Measurements from ENCODE around the gene DEGS1. TPM values are rescaled to one million over a fixed set of nuclear protein-coding genes. Genes with fewer than 3 reads are reported as not detected.

The DEGS1 gene
- total and polyA plus RNA-seq, 10 of the 15 experiments (the other 5 are each of a cell fraction or from before 2014, with no cell fraction given) = 16.5 to 133 (median 46.0) TPM

- SMC1A ChIA-PET (ENCODE audit: uncharacterized antibody, unreplicated experiment) = no interaction called here
- TF ChIP-seq SMC3 (IDR thresholded peaks at IDR 0.05; ENCODE audit: borderline replicate concordance, low read length) (no peak), JUNB (IDR thresholded peaks at IDR 0.05) (no peak), FOXK2 (IDR thresholded peaks at IDR 0.05) (no peak), PAX8 (IDR thresholded peaks at IDR 0.05) (no peak)
- no peaks in the 10 kb centered on the region for H3K9me3 ChIP-seq (replicated peaks; ENCODE audit: control insufficient read depth, insufficient read depth, low read length)
- H3K4me3 ChIP-seq = no peak overlapping the region
- peaks cover 27% of the 10 kb centered on the region for H3K4me1 ChIP-seq (ENCODE audit: control insufficient read depth, insufficient read depth, low read length)
- H3K27me3 ChIP-seq (replicated peaks in 1 of 2; ENCODE audit: control insufficient read depth in 2 of 2, insufficient read depth in 2 of 2, low read length in 1 of 2) = no peaks in the 10 kb centered on the region
- H2AFZ ChIP-seq (ENCODE audit: control insufficient read depth, low read depth, low read length) = no peak overlapping the region
- no peaks in the 10 kb centered on the region; the same call in 1 of the 2 replicates for H4K20me1 ChIP-seq (ENCODE audit: control insufficient read depth, insufficient read depth)
- ATAC-seq (no peak), FAIRE-seq (no peak), DNase-seq (ENCODE audit: low read depth, low spot score) (no peak)
- RAD21 ChIA-PET (ENCODE audit: unreplicated experiment) = no interaction called here
- BruUV-seq (replicated peaks) = no TSS peak
- CTCF ChIA-PET = no interaction called here
- H3K9ac ChIP-seq (ENCODE audit: control insufficient read depth, insufficient read depth, low read length) = no peak overlapping the region
- H3K36me3 ChIP-seq (ENCODE audit: control insufficient read depth in 2 of 2, insufficient read depth in 2 of 2, low read length in 1 of 2) = no peaks in the 10 kb centered on the region
- POLR2A ChIA-PET = interaction anchor here (0.6 to 0.7 kb wide), 2 partner anchors 118 to 1739 kb away, joined by 3 read pairs; no protein-coding TSS in a partner anchor
- no peak overlapping the region for H3K27ac ChIP-seq (ENCODE audit: control insufficient read depth, insufficient read depth)
- H3K4me2 ChIP-seq (ENCODE audit: control insufficient read depth, insufficient read depth) = no peak overlapping the region
- H3K79me2 ChIP-seq (ENCODE audit: control insufficient read depth, insufficient read depth, low read length) = no peaks in the 10 kb centered on the region
- intact Hi-C loops (cut with micrococcal nuclease; ENCODE audit: unreplicated experiment) (no loop called here), in situ Hi-C loops (cut with MboI) (no loop called here)
- 85% methylated on average over 5 of the region's 5 CpGs for WGBS (ENCODE audit: insufficient coverage, insufficient replicate concordance, low lambda C conversion rate, missing lambda C conversion rate)
Observed at GRCh38 chr1:224201383-224201782, 18.3 kb downstream of the DEGS1 start.

DNA sequence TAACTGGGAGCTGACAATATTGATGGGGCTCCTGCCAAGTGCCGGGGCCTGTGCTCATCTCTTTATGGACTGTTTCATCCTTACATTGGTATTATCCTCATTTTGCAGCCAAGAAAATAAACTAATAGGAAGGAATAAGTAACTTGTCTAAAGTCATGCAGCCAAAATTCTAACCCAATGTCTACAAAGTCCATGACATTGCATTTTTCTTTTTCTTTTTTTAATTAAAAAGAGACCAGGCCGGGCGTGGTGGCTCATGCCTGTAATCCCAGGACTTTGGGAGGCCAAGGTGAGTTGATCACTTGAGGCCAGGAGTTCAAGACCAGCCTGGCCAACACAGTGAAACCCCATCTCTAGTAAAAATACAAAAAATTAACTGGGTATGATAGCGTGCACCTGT lies 18.8 kb downstream of the DEGS1 start:
- BruUV-seq (replicated peaks) = no TSS peak
- no peak overlapping the region for H3K27ac ChIP-seq (ENCODE audit: control insufficient read depth, insufficient read depth)
- no peak overlapping the region for H3K4me3 ChIP-seq
- H3K27me3 ChIP-seq (replicated peaks in 1 of 2; ENCODE audit: control insufficient read depth in 2 of 2, insufficient read depth in 2 of 2, low read length in 1 of 2) = no peaks in the 10 kb centered on the region
- ChIA-PET CTCF (no interaction called here), SMC1A (ENCODE audit: uncharacterized antibody, unreplicated experiment) (interaction anchor here (1.8 kb wide), 1 partner anchor 16 kb away, joined by 7 read pairs; no protein-coding TSS in a partner anchor), RAD21 (ENCODE audit: unreplicated experiment) (no interaction called here), POLR2A (interaction anchor here (0.7 kb wide), 1 partner anchor 1738 kb away, joined by 3 read pairs; no protein-coding TSS in a partner anchor)
- intact Hi-C loops (cut with micrococcal nuclease; ENCODE audit: unreplicated experiment) (loop anchor here (2.0 kb wide), 1 partner anchor 15 kb away; no protein-coding TSS in a partner anchor), in situ Hi-C loops (cut with MboI) (no loop called here)
- FAIRE-seq (no peak), ATAC-seq (no peak), DNase-seq (ENCODE audit: low read depth, low spot score) (no peak)
- H3K79me2 ChIP-seq (ENCODE audit: control insufficient read depth, insufficient read depth, low read length) = no peaks in the 10 kb centered on the region
- H2AFZ ChIP-seq (ENCODE audit: control insufficient read depth, low read depth, low read length) = no peak overlapping the region
- H4K20me1 ChIP-seq (ENCODE audit: control insufficient read depth, insufficient read depth) = no peaks in the 10 kb centered on the region; the same call in 1 of the 2 replicates
- no peaks in the 10 kb centered on the region for H3K9me3 ChIP-seq (replicated peaks; ENCODE audit: control insufficient read depth, insufficient read depth, low read length)
- no peaks in the 10 kb centered on the region for H3K36me3 ChIP-seq (ENCODE audit: control insufficient read depth in 2 of 2, insufficient read depth in 2 of 2, low read length in 1 of 2)
- H3K4me1 ChIP-seq (ENCODE audit: control insufficient read depth, insufficient read depth, low read length) = peaks cover 27% of the 10 kb centered on the region
- no peak for TF ChIP-seq HDGF (IDR thresholded peaks at IDR 0.05)
- TF ChIP-seq RAD21 (IDR thresholded peaks at IDR 0.05; ENCODE audit: insufficient read depth, low read depth, low read length) = no peak
- no peak for TF ChIP-seq ZNF384 (IDR thresholded peaks at IDR 0.05; ENCODE audit: borderline replicate concordance, low read depth, low read length)
- TF ChIP-seq MXI1 (IDR thresholded peaks at IDR 0.05; ENCODE audit: low read depth, low read length) = no peak
- TF ChIP-seq RB1 (IDR thresholded peaks at IDR 0.05; ENCODE audit: borderline replicate concordance) = no peak
- TF ChIP-seq, protein P1, sequence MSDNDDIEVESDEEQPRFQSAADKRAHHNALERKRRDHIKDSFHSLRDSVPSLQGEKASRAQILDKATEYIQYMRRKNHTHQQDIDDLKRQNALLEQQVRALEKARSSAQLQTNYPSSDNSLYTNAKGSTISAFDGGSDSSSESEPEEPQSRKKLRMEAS (IDR thresholded peaks at IDR 0.05; ENCODE audit: low read depth, low read length) = no peak
- no peak for TF ChIP-seq ZNF217 (IDR thresholded peaks at IDR 0.05)
- no peak for TF ChIP-seq TAF1 (IDR thresholded peaks at IDR 0.05; ENCODE audit: borderline replicate concordance, low read depth, low read length)
- no peak for TF ChIP-seq STAT3 (IDR thresholded peaks at IDR 0.05; ENCODE audit: low read depth, low read length)
- TF ChIP-seq BMI1 (IDR thresholded peaks at IDR 0.05; ENCODE audit: borderline replicate concordance) = no peak
- no peak for TF ChIP-seq TCF3 (IDR thresholded peaks at IDR 0.05; ENCODE audit: borderline replicate concordance, insufficient read depth, low read depth, low read length)
- TF ChIP-seq NFYA (IDR thresholded peaks at IDR 0.05; ENCODE audit: borderline replicate concordance, low read depth, low read length) = no peak
- no peak for TF ChIP-seq SREBF2 (IDR thresholded peaks at IDR 0.05; ENCODE audit: low read length)
- no peak for TF ChIP-seq POLR2AphosphoS5 (IDR thresholded peaks at IDR 0.05; ENCODE audit: low read length)
- 94% methylated on average over 4 of the region's 4 CpGs for WGBS (ENCODE audit: insufficient coverage, insufficient replicate concordance, low lambda C conversion rate, missing lambda C conversion rate)
- H3K9ac ChIP-seq (ENCODE audit: control insufficient read depth, insufficient read depth, low read length) = no peak overlapping the region
- H3K4me2 ChIP-seq (ENCODE audit: control insufficient read depth, insufficient read depth) = no peak overlapping the region
